DMS153 treated with DMSO at 0.1 percent for 48 hours (cell line): ENCODE measurements around the gene MACROD2.

Experiments used
- DNase-seq: peaks from one replicate; lab custom pipeline; 2025; ENCODE audit not compliant: unreplicated experiment; lab: John Stamatoyannopoulos, UW

Gene MACROD2

GRCh38 chr20:16096756-16097326, 2101.5 kb downstream of the MACROD2 start:
- no peak for DNase-seq

- DNase-seq, result no peak
These were observed 2102.5 kb downstream of the MACROD2 start for GRCh38 chr20:16097788-16098187.

- no peak for DNase-seq
These were observed 2103.7 kb downstream of the MACROD2 start for GRCh38 chr20:16098890-16099639.

GRCh38 chr20:16100111-16100510, 2104.8 kb downstream of the MACROD2 start:
- no peak for DNase-seq

GRCh38 chr20:16100767-16101166, 2105.5 kb downstream of the MACROD2 start:
- no peak for DNase-seq
